Superior temporal gyrus (tissue), 1 donor: ENCODE results near the gene SAMD3.
"Not testable (repeated sequence)": the region's sequence is repeated elsewhere in the genome, so short reads cannot be mapped to it uniquely, and the experiment has no call there.

Source experiments
- DNase-seq: peaks from one replicate; pipeline ENCODE4 v3.0.0-alpha.2; 2016; ENCODE audit errors: extremely low spot score

Gene SAMD3, protein sequence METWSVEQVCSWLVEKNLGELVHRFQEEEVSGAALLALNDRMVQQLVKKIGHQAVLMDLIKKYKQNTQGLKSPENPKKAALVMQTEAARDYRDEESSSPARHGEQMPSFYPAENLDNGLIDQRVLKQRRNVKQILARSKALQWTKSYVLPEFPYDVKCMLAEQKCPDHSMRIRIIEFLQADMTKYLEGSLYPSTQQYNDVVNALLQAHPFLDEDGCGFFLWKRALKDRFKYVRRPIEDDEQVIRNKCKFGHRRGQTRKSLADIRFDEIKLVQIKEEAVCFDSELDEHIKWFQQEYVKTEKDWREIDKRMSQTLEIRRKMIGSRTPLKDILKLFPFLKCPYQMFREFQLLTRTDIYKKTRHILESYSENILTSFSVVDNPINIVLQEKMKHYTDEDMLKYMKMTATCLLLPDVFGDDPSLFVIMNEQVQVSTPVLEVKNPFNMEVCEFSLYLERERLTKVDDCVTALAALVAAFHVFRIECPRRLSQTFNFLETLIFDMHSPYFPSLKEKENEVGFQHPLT

DNA sequence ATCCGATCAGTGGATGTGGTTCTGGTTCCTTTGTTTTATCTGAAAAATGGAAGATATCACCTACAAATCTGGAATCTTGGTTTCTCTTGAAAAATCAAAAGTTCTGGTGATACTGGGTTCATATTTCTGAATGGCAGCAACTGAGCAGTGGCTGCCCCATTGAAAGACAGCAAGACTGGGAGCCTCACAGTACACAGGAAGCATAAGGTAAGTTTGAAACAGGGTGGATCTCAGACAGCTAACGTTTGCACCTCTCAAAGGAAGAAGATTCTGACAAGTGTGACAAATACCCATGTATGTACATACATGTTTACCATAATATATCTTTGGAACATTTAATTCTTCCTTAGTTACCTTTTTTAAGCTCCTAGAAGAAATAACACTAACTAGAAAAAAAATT is at the start of gene SAMD3:
Gene SAMD3 (minus strand): TSS at position 177 of the 400 bp plus-strand sequence. CDS start 7,678 bp downstream, outside the sequence.
- DNase-seq, result no peak

DNA sequence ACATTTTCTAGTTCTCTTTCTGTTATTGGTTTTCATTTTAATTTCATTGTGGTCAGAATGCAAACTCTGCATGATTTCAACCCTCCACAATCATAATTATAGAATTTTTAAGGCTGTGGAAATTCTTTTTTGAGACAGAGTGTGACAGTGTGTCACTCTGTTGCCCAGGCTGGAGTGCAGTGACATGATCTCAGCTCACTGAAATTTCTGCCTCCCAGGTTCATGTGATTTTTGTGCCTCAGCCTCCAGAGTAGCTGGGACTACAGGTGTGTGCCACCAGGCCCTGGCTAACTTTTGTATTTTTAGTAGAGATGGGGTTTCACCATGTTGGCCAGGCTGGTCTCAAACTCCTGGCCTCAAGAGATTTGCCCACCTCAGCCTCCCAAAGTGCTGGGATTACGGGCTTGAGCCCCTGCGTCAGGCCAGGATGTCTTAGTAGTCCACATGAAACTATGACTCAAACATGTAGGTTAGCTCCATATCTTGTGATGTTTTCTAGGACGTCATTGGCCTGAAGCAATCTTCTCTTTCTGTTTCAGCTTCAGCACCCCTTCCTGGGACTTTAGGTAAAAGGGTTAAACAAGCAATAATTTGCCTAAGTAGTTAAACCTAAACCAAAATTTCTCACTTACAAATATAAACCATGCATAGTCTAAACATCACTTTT is 47.4 kb upstream of the SAMD3 start:
- no peak for DNase-seq

DNA sequence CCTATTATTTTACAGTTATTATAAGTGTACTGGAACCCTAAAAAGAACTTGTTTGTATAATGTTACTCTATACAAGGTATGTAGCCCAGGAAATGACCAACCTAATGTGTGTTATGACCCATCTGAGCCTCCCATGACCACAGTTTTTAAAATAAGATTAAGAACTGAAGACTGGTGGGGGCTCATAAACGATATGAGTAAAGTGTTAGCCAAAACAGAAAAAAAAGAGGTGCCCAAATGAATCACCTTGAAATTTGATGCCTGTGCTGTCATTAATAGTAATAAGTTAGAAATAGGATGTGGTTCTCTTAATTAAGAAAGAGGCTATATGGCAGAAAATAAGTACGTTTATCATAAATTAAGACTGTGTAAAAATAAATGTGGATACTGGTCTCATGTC is 42.8 kb upstream of the SAMD3 start:
- DNase-seq, result not testable (repeated sequence)

DNA sequence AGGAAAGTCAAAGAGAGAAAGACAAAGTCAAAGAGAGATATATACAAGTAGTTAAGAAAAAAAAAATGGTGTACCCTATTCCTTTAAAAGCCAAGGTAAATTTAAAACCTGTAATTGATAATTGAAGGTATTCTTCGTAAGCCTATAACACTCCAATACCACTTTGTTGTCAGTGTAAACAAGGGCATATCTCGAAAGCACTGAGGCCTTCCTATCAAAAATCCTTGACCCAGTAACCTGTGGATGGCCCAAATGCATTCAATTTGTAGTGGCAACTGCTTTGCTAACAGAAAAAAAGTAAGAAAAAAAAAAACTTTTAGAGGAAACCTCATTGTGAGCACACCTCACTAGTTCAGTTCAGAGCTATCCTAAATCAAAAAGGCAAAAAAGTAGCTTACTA is 39.3 kb upstream of the SAMD3 start:
- no peak for DNase-seq

DNA sequence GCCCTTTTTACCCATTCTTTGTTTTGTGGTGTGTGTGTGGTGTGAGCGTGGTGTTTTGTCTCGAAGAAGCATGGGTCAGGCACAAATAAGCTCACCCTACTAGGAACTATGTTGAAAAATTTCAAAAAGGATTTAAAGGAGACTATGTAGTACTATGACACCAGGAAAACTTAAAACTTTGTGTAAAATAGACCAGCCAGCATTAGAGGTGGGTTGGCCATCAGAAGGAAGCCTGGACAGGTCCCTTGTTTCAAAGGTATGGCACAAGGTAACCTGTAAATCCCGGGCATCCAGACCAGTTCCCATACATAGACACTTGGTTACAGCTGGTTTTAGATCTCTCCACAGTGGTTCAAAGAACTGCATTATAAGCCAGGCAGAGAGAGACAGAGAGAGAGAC is 38.8 kb upstream of the SAMD3 start:
- DNase-seq, result not testable (repeated sequence)

DNA sequence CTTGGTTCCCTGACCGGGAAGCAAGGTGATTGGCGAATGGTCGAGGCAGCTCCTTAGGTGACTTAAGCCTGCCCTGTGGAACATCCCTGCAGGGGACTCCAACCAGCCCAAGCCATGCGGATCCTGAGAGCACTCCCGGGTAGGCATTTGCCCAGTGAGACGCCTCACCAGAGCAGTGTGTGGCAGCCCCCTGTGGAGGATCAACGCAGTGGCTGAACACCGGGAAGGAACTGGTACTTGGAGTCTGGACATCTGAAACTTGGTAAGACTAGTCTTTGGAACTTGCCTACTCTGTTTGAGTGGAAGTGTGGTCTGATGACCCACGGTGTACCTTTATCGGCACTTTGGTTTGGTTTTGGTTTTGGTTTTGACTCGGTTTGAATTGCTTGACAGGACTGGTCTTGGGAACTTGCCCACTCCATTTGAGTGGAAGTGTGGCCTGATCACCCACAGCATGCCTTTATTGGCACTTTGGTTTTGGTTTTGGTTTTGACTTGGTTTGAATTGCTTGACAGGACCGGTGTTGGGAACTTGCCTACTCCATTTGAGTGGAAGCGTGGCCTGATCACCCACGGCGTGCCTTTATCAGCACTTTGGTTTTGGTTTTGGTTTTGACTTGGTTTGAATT is 38.0 kb upstream of the SAMD3 start:
- DNase-seq, result not testable (repeated sequence)

DNA sequence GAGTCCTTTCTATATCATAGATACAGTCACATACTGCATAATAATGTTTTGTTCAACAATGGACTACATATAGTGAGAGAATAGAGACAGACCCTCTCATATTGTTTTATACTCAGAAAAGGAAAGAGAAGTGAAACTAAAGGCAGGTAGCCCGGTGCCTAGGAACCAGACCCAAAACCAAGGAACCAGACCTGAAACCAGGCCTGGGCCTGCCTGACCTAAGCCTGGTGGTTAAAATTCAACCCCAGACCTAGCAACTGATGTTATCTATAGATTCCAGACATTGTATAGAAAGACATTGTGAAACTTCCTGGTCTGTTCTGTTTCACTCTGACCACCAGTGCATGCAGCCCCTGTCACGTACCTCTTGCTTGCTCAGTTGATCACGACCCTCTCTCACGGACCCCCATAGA is 37.3 kb upstream of the SAMD3 start:
- not testable (repeated sequence) for DNase-seq

DNA sequence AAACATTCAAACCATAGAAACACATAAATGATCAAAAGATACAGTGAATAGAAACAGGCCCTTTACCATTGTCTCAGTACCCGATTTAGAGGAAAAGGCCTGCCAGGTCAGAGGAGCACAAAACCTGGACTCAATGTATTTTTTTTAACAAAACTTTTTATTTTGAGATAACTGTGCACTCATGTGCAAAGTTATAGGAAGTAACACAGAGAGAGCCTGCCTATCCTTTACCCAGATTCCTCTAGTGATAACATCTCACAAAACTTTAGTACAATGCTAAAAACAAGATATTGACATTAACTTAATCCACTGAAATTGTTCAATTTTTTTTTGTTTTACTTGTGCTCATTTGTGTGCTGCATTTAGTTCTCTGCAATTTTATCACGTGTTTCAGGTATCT is 36.8 kb upstream of the SAMD3 start:
- DNase-seq, result no peak

DNA sequence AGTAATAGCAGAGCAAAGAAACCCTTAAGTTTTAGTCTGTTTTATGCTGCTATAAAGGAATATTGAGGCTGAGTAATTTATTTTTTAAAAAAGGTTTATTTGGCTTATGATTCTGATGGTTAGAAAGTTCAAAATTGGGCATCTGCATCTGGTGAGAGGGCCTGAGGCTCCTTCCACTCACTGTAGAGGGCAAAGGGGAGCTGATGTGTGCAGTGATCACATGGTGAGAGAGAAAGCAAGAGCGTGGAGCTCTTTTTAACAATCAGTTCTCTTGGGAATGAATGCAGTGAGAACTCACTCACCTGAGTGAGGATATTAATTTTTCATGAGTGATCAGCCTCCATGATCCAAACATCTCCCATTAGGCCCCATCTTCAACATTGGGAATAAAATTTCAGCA is 36.4 kb upstream of the SAMD3 start:
- no peak for DNase-seq

DNA sequence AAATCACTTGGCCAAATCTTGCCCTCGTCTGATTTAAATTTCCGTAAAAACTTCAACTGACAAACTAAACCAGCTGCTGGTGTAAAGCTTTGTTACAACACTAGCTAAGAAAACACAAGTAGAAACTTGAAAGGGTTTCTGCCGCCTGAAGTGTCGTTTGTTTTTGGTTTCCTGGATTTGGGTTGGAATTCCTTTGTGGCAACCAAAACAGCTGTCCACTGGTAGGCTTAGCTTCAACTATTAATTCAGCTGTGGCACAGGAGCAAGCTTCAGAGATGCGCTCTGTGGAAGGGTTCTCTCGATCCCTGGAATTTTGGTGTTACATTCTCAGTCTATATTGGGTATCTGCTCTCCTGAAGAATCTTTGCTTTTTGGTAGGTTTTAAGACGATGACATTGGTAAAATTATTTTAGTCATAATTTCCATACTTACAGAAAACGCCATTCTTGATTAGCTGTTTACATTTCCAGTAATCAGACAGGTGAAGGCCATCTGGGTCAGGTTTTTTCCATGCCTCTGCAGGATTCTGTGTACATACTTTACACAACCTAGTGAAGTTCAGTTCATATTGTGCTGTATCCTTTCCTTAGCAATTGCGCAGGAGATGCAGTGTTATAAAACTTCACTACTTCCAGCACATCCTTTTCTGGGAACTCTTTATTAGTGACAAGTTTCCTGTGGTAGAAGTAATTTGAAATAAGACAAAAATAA is 29.9 kb upstream of the SAMD3 start:
- DNase-seq, result no peak

DNA sequence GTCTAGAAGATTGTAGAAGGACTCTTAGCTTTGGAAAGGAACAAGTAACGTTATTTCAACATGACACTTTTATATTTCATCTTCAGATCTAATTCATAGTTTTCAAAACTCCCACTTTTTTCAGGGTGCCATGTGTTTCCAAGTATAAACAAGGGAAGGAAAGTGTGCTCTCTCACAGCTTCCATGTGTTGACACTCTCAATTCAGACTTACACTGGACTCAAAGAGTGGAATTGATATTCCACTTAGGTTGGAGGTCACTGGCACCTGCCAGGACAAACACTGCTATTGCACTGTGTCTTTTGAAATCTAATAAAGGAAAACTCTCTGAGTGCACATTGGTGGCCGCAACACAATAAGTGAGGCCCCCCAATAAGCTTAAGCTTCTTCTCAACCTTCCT is 22.5 kb upstream of the SAMD3 start:
- DNase-seq, result no peak

DNA sequence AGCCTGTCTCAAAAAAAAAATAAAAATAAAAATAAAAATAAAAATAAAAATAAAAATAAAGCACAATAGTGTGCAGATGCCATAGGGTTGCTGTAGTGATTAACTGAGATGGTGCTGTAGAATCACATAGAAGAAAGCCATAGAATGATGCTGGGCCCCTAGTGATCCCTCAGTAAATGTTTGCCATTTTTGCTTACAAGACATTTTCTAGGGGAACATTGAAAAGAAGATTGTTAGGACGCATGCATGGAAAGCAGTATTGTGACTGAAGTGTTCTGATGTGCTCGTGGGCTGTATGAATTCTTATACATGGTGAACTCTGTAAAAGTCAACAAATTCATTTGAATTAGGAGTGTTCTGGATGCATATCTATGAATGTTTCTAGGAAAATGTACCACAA is 22.0 kb upstream of the SAMD3 start:
- DNase-seq, result no peak

DNA sequence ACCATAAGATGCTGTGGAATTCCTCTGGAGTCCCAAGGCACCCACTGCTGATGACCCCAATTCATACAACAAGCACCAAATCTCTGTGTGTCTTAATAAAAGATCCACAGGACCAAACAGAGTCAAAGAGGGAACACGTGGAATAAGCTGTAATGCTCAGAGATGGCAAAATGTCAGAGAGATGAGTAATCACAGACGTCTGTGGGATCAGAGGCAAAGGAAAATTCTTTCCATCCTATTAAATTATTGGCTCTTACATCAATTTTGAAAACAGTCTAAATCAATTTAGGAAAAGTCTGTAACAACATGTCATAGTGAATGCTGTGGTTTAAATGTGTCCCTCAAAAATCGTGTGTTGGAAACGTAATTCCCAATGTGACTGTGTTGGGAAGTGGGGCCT is 17.5 kb upstream of the SAMD3 start:
- DNase-seq, result no peak

DNA sequence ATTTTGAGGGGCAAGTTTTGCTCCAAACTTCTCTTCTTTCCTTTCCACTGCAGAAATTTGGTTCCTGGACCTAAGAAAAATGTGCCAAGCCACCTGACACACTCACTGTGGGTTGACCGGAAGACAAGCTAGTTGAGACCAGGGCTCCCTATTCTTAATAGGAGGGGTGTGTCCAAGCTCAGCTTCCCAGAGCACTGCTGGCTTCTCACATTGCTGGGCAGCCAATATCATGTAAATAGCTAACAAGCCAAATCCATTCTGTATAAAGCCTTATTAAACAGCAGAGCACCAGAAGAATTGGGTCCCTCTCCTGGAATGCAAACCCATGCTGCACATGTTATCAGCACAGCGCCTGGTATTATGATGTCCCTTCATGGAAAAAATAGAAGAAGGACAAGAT is 17.0 kb upstream of the SAMD3 start:
- no peak for DNase-seq

DNA sequence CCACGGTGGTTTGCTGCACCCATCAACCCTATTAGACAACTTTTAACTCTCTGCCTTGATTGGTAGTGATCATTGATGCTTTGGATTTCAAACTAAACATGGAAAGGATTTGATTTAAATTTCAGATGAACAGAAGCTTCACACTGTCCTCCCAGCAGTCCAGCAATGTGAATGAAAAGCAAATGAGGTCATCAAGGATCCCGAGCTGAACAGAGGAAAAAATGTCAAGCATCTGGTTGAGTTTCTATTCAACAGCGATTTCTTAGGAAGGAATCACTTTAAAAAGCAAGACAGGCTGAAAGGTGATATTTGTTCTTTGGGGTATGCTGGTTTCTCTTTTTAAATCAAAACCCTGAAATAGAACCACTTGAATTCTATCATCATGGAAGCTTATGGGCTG is 10.6 kb upstream of the SAMD3 start:
- DNase-seq, result no peak

DNA sequence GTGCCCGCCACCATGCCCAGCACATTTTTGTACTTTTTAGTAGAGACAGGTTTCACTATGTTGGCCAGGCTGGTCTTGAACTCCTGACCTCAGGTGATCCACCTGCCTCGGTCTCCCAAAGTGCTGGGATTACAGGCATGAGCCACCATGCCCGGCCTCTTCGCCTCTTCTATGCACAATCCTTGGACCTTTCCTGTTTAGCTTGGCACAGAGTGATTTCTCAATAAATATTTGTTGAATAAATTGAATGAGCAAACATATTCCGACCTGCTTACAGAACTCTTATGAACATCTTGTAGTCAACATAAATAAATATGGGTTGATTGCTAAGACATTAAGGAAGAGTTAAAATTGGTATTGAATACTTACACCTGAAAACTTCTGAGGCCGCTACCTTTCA is 7.8 kb upstream of the SAMD3 start:
- DNase-seq, result not testable (repeated sequence)

DNA sequence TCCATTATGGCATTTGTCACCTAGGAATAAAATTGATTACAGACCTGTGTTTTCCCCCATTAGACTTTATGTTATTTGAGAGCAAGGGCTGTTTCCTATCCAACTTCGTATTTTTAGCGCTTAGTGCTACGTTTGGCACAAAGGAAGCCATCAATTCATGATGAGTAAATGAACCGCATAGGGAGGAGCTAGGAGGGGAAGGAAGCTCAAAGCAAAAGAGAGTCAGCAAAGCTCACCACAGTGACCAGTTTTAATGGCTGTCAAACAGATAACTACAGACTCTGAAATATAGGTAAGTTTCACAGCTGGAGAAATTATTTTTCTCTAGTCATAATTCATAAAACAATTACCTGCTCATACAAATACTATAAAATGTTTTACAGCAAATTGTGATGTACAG is 6.9 kb upstream of the SAMD3 start:
- DNase-seq, result no peak

DNA sequence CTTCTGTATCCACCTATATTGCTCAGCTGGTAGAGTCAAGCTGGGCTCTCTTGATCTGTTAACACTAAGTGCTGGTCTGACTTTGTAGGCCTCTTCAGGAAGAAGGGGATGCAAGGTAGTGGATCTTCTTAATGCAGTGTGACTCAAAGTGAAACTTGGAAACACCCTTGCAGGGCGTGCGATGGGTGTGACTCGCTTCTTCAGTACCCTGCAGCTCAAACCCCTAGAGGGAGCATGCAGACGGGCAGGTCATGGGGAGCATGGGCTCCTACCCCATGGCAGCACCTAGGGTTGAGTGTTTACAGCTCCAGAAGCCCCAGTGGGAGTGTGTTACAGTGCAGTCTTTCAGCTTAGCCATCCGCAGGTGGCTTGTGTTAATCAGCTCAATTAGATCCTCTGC is 757 bp upstream of the SAMD3 start:
- DNase-seq, result no peak

DNA sequence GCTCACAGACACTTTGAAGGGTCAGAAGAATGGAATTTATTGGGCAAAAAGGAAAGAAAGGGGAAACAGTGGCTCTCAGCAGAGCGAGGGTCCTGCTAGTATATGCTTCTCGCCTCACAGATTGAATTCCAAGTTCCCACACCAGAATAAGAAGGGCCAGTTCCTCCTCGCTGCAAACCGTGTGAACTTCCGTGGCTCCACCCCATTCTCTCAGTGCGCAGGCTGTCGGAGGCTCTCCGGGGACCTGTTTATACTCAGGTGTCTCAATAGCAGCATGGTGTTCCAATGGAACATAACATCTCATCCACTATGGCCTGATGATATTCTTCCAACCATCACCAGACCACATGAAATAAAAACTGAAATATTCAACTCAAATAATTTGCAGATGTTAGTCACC is 4.6 kb downstream of the SAMD3 start:
- no peak for DNase-seq

DNA sequence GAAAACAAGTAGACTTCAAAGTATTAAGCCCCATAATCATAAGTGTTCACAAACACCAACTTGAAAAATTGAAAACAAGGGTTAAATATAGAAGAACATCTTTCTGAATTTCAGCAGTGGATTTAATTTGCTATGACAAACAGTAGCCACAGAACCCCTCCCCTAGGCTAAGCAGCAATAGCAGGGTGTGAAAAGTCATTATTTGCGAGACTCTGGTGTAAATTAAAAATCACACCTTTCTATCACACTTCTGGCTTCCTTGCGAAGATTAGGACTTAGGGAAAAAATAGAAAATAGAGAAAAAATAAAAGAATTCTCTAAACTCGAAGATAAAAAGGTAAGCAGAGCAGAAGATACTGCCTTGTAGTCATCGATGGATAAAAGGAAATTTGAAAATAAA is 6.1 kb downstream of the SAMD3 start:
- DNase-seq, result no peak

DNA sequence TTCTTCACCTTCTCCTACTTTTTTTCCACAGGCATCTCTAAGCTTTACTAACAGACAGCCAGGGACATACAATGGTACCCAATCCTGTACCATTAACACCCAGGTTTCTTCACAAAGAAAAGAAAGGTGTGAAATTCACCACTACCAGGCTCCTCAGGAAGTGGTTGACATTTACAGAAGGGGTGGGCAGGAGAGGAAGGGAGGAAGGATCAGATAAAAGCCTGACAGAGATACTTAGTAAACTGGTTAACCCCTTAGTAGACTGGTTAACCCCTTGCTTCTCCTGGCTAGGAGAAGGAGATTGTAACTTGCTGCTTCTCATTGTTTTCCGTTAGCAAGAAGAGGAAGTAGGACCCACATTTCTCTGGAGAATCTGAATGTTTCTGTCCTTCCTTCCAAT is 7.2 kb downstream of the SAMD3 start:
- no peak for DNase-seq

DNA sequence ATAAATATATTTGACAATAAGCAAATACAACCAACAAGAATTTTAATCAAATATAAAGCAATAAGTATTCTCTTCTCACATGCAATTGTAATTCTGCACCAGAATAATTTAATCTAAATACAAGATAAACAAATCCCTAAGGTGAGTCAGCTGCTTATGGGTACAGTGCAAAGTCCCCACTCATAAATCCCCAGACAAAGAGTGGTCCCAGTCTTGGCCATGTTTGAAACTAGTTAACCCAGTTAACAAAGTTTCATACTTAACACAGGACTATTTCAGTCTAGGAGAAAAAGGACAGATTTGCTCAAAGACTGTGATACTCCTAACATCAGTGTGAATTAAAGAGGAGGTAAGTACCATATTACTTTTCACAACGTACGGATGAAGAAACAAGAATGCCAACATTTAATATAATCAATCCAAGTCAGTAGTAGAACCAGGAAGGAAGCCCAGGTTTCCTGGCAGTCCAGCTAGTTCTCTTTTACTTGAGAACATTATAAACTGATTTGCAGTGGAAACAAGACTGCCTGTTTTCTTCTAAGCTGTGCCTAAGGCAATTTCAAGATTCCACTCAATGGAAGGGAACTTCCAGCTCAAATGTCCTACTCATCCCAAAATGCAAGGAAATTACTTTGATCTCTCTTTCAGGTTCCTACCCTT is 10.4 kb downstream of the SAMD3 start:
- no peak for DNase-seq
